ENCODE data around the gene MRPL36.

MRPL36 gene

GRCh38 chr5:1771149-1772065 is 28.2 kb downstream of the MRPL36 start:
- no peak overlapping the region for H3K4me3 ChIP-seq (ENCODE audit: low read length)
- DNase-seq (ENCODE audit: low read depth, low spot score): no peak

- no peak overlapping the region for H3K4me3 ChIP-seq (ENCODE audit: low read length)
- DNase-seq (ENCODE audit: low read depth, low spot score): no peak
Measured at GRCh38 chr5:1770443-1770802, 29.2 kb downstream of the MRPL36 start.

- no peak overlapping the region for H3K4me3 ChIP-seq (ENCODE audit: low read length)
- no peak for DNase-seq (ENCODE audit: low read depth, low spot score)
Measured at GRCh38 chr5:1769752-1770442, 29.7 kb downstream of the MRPL36 start.

GRCh38 chr5:1769017-1769640 is 30.5 kb downstream of the MRPL36 start:
- no peak overlapping the region for H3K4me3 ChIP-seq (ENCODE audit: low read length)
- DNase-seq (ENCODE audit: low read depth, low spot score): no peak

GRCh38 chr5:1768283-1769000 is 31.2 kb downstream of the MRPL36 start:
- no peak for DNase-seq (ENCODE audit: low read depth, low spot score)
- H3K4me3 ChIP-seq (ENCODE audit: low read length): no peak overlapping the region

GRCh38 chr5:1767524-1768282 is 31.9 kb downstream of the MRPL36 start:
- no peak overlapping the region for H3K4me3 ChIP-seq (ENCODE audit: low read length)
- no peak for DNase-seq (ENCODE audit: low read depth, low spot score)

GRCh38 chr5:1765880-1766235 is 33.8 kb downstream of the MRPL36 start:
- no peak overlapping the region for H3K4me3 ChIP-seq (ENCODE audit: low read length)
- DNase-seq (ENCODE audit: low read depth, low spot score): no peak

GRCh38 chr5:1765141-1765879 is 34.3 kb downstream of the MRPL36 start:
- DNase-seq (ENCODE audit: low read depth, low spot score): no peak
- H3K4me3 ChIP-seq (ENCODE audit: low read length): no peak overlapping the region

- H3K4me3 ChIP-seq (ENCODE audit: low read length): no peak overlapping the region
- no peak for DNase-seq (ENCODE audit: low read depth, low spot score)
Measured at GRCh38 chr5:1764606-1764960, 35.1 kb downstream of the MRPL36 start.

GRCh38 chr5:1763960-1764605 is 35.6 kb downstream of the MRPL36 start:
- no peak for DNase-seq (ENCODE audit: low read depth, low spot score)
- H3K4me3 ChIP-seq (ENCODE audit: low read length): no peak overlapping the region

GRCh38 chr5:1763548-1763911 is 36.1 kb downstream of the MRPL36 start:
- DNase-seq (ENCODE audit: low read depth, low spot score): no peak
- no peak overlapping the region for H3K4me3 ChIP-seq (ENCODE audit: low read length)

- no peak for DNase-seq (ENCODE audit: low read depth, low spot score)
- no peak overlapping the region for H3K4me3 ChIP-seq (ENCODE audit: low read length)
Measured at GRCh38 chr5:1762883-1763547, 36.6 kb downstream of the MRPL36 start.

- no peak for DNase-seq (ENCODE audit: low read depth, low spot score)
- no peak overlapping the region for H3K4me3 ChIP-seq (ENCODE audit: low read length)
Measured at GRCh38 chr5:1762121-1762882, 37.3 kb downstream of the MRPL36 start.

- DNase-seq (ENCODE audit: low read depth, low spot score): no peak
- H3K4me3 ChIP-seq (ENCODE audit: low read length): no peak overlapping the region
Measured at GRCh38 chr5:1761453-1761755, 38.2 kb downstream of the MRPL36 start.

GRCh38 chr5:1760656-1761452 is 38.8 kb downstream of the MRPL36 start:
- no peak overlapping the region for H3K4me3 ChIP-seq (ENCODE audit: low read length)
- no peak for DNase-seq (ENCODE audit: low read depth, low spot score)

- no peak overlapping the region for H3K4me3 ChIP-seq (ENCODE audit: low read length)
- no peak for DNase-seq (ENCODE audit: low read depth, low spot score)
Measured at GRCh38 chr5:1760231-1760630, 39.4 kb downstream of the MRPL36 start.

Measured in Jurkat, Clone E6-1 (cell line).